Ishikawa (cell line): Measurements from ENCODE around the gene DLL3.

ENCODE experiments used
- CEBPB ChIP-seq: IDR thresholded peaks from 2 replicates; pipeline ENCODE4 v1.6.1; 2012
- CREB1 ChIP-seq: IDR thresholded peaks from 2 replicates; pipeline ENCODE4 v1.6.1; 2012; ENCODE audit warnings: low read depth
- EGR1 ChIP-seq: IDR thresholded peaks from 2 replicates; pipeline ENCODE4 v1.6.1; 2012
- EP300 ChIP-seq: IDR thresholded peaks from 2 replicates; pipeline ENCODE4 v1.6.1; 2012; ENCODE audit warnings: borderline replicate concordance
- FOXM1 ChIP-seq: IDR thresholded peaks from 2 replicates; pipeline ENCODE4 v1.6.1; 2012; ENCODE audit warnings: low read depth, borderline replicate concordance
- MAX ChIP-seq: IDR thresholded peaks from 2 replicates; pipeline ENCODE4 v1.6.1; 2012
- NFIC ChIP-seq: IDR thresholded peaks from 2 replicates; pipeline ENCODE4 v1.6.1; 2012
- RAD21 ChIP-seq: IDR thresholded peaks from 2 replicates; pipeline ENCODE4 v1.6.1; 2012; ENCODE audit warnings: low read depth
- REST ChIP-seq: IDR thresholded peaks from 2 replicates; pipeline ENCODE4 v1.6.1; 2012; ENCODE audit warnings: low read depth, mild to moderate bottlenecking
- TAF1 ChIP-seq: IDR thresholded peaks from 2 replicates; pipeline ENCODE4 v1.6.1; 2012; ENCODE audit warnings: low read depth, mild to moderate bottlenecking
- TCF12 ChIP-seq: IDR thresholded peaks from 2 replicates; pipeline ENCODE4 v1.6.1; 2012; ENCODE audit warnings: low read depth
- TEAD4 ChIP-seq: IDR thresholded peaks from 2 replicates; pipeline ENCODE4 v1.6.1; 2012
- USF1 ChIP-seq: IDR thresholded peaks from 2 replicates; pipeline ENCODE4 v1.6.1; 2012
- YY1 ChIP-seq: IDR thresholded peaks from 2 replicates; pipeline ENCODE4 v1.6.1; 2012; ENCODE audit warnings: low read depth
- ZBTB7A ChIP-seq: IDR thresholded peaks from 2 replicates; pipeline ENCODE4 v1.6.1; 2012; ENCODE audit warnings: low read depth

Gene DLL3

GRCh38 chr19:39508629-39509028 lies 9.9 kb downstream of the DLL3 start:
- TF ChIP-seq EP300 = no peak
- no peak for TF ChIP-seq MAX
- no peak for TF ChIP-seq REST
- no peak for TF ChIP-seq YY1
- no peak for TF ChIP-seq ZBTB7A
- no peak for TF ChIP-seq NFIC
- no peak for TF ChIP-seq FOXM1
- no peak for TF ChIP-seq CREB1
- no peak for TF ChIP-seq TAF1
- TF ChIP-seq RAD21 = no peak
- no peak for TF ChIP-seq EGR1
- no peak for TF ChIP-seq TEAD4
- no peak for TF ChIP-seq TCF12
- TF ChIP-seq USF1 = no peak

GRCh38 chr19:39509233-39509632 lies 10.5 kb downstream of the DLL3 start:
- TF ChIP-seq EGR1 (no peak), EP300 (no peak), ZBTB7A (no peak), USF1 (no peak), REST (no peak), CREB1 (no peak), TAF1 (no peak), NFIC (no peak), RAD21 (no peak), YY1 (no peak), TCF12 (no peak), TEAD4 (no peak), MAX (no peak), CEBPB (no peak), FOXM1 (no peak)

GRCh38 chr19:39512988-39513387 lies 14.2 kb downstream of the DLL3 start:
- TF ChIP-seq RAD21 (no peak), TAF1 (no peak), CREB1 (no peak), TEAD4 (no peak), REST (no peak), TCF12 (no peak), EGR1 (no peak), ZBTB7A (no peak), CEBPB (no peak), EP300 (no peak), USF1 (no peak), YY1 (no peak), FOXM1 (no peak), MAX (no peak), NFIC (no peak)

- TF ChIP-seq REST = no peak
- no peak for TF ChIP-seq MAX
- TF ChIP-seq YY1 = no peak
- TF ChIP-seq USF1 = no peak
- no peak for TF ChIP-seq CEBPB
- no peak for TF ChIP-seq CREB1
- TF ChIP-seq TAF1 = no peak
- TF ChIP-seq TEAD4 = no peak
- TF ChIP-seq EP300 = no peak
- TF ChIP-seq RAD21 = no peak
- TF ChIP-seq NFIC = no peak
Observed at GRCh38 chr19:39514840-39515550, 16.2 kb downstream of the DLL3 start, which contains the start of gene SELENOV. SELENOV (plus strand) TSS chr19:39515139; CDS start chr19:39515213, 74 bp downstream.
